ENCODE results near the gene KLRF2. TPM values are rescaled to one million over a fixed set of nuclear protein-coding genes. Genes with fewer than 3 reads are reported as not detected.

Gene KLRF2
- polyA plus RNA-seq, 3 donors = not detected

- 0% methylated on average over 3 of the region's 4 CpGs for WGBS (ENCODE audit: insufficient coverage)
- H3K27ac ChIP-seq (ENCODE audit: low read depth in 1 of 2, low read length in 2 of 2) = peak overlapping the region in 1 of 2 donors; percentile 72
- peaks cover 15 to 23% (median 16%) of the 10 kb centered on the region in 7 donors for H3K9me3 Mint-ChIP-seq
- peak overlapping the region; percentile 37 to 91 (median 64) for H3K27ac Mint-ChIP-seq
- no peak for DNase-seq
- H3K4me3 Mint-ChIP-seq = peak overlapping the region; percentile 81 to 85
- H3K4me2 ChIP-seq (replicated peaks; ENCODE audit: extremely low read depth, low read length, poor library complexity, severe bottlenecking) = peak overlapping the region; percentile 73
- intact Hi-C loops (cut with micrococcal nuclease) = loop anchor here in 1 of 2 donors (10.0 kb wide), 2 partner anchors 78 to 348 kb away; partner anchors contain the start of gene GABARAPL1
- H2AFZ ChIP-seq (ENCODE audit: insufficient read depth, low read depth, low read length, poor library complexity, severe bottlenecking) = no peak overlapping the region
- peak overlapping the region; percentile 45 for H3K9ac ChIP-seq (ENCODE audit: insufficient read depth, low read length, poor library complexity, severe bottlenecking)
- no peaks in the 10 kb centered on the region for H3K27me3 ChIP-seq (ENCODE audit: control insufficient read depth in 2 of 2, insufficient read depth in 2 of 2, low read length in 2 of 2)
- peaks cover 55% of the 10 kb centered on the region for H4K20me1 ChIP-seq (ENCODE audit: insufficient read depth, low read length)
- H3K4me3 ChIP-seq (replicated peaks in 1 of 3; ENCODE audit: low read depth in 2 of 3, low read length in 3 of 3) = peak overlapping the region; percentile 81 to 100 (median 83)
- H3K36me3 ChIP-seq (replicated peaks in 1 of 2; ENCODE audit: control insufficient read depth in 1 of 2, insufficient read depth in 2 of 2, low read length in 2 of 2) = peaks cover 0 to 18% of the 10 kb centered on the region in 2 donors
- H3K4me1 ChIP-seq (ENCODE audit: control insufficient read depth in 1 of 2, insufficient read depth in 2 of 2, low read length in 2 of 2) = peaks cover 17 to 28% of the 10 kb centered on the region in 2 donors
- peaks cover 6 to 7% of the 10 kb centered on the region in 2 donors for H3K9me3 ChIP-seq (replicated peaks in 1 of 2; ENCODE audit: control insufficient read depth in 1 of 2, insufficient read depth in 1 of 2, low read length in 2 of 2)
- H3K36me3 Mint-ChIP-seq = peaks cover 26 to 28% of the 10 kb centered on the region in 2 donors
- H3K4me1 Mint-ChIP-seq = peaks cover 40% of the 10 kb centered on the region
- TF ChIP-seq CTCF (IDR thresholded peaks at IDR 0.05) = no peak
- no peaks in the 10 kb centered on the region for H3K27me3 Mint-ChIP-seq (ENCODE audit: low read depth in 3 of 3)
- peaks cover 71% of the 10 kb centered on the region for H3K79me2 ChIP-seq (ENCODE audit: insufficient read depth, low read length)
These were observed 14.4 kb upstream of the KLRF2 start for GRCh38 chr12:9866860-9867269.

GRCh38 chr12:9867531-9867930 lies 13.8 kb upstream of the KLRF2 start:
- Histone ChIP-seq H3K4me2 (replicated peaks; ENCODE audit: extremely low read depth, low read length, poor library complexity, severe bottlenecking) (peak overlapping the region; percentile 73), H3K36me3 (replicated peaks in 1 of 2; ENCODE audit: control insufficient read depth in 1 of 2, insufficient read depth in 2 of 2, low read length in 2 of 2) (peaks cover 0 to 18% of the 10 kb centered on the region in 2 donors), H3K9me3 (replicated peaks in 1 of 2; ENCODE audit: control insufficient read depth in 1 of 2, insufficient read depth in 1 of 2, low read length in 2 of 2) (peaks cover 6 to 7% of the 10 kb centered on the region in 2 donors), H3K9ac (ENCODE audit: insufficient read depth, low read length, poor library complexity, severe bottlenecking) (peak overlapping the region; percentile 45), H4K20me1 (ENCODE audit: insufficient read depth, low read length) (peaks cover 49% of the 10 kb centered on the region), H3K79me2 (ENCODE audit: insufficient read depth, low read length) (peaks cover 66% of the 10 kb centered on the region), H3K4me3 (replicated peaks in 1 of 3; ENCODE audit: low read depth in 2 of 3, low read length in 3 of 3) (peak overlapping the region; percentile 81 to 100 (median 83)), H3K4me1 (ENCODE audit: control insufficient read depth in 1 of 2, insufficient read depth in 2 of 2, low read length in 2 of 2) (peaks cover 17 to 28% of the 10 kb centered on the region in 2 donors), H2AFZ (ENCODE audit: insufficient read depth, low read depth, low read length, poor library complexity, severe bottlenecking) (no peak overlapping the region), H3K27ac (ENCODE audit: low read depth in 1 of 2, low read length in 2 of 2) (peak overlapping the region in 1 of 2 donors; percentile 72), H3K27me3 (ENCODE audit: control insufficient read depth in 2 of 2, insufficient read depth in 2 of 2, low read length in 2 of 2) (no peaks in the 10 kb centered on the region)
- Mint-ChIP-seq H3K9me3 (peaks cover 15 to 22% (median 16%) of the 10 kb centered on the region in 7 donors), H3K4me3 (peak overlapping the region; percentile 81 to 85), H3K27ac (peak overlapping the region; percentile 20 to 91 (median 71)), H3K27me3 (ENCODE audit: low read depth in 3 of 3) (no peaks in the 10 kb centered on the region), H3K4me1 (peaks cover 39% of the 10 kb centered on the region), H3K36me3 (peaks cover 24 to 25% of the 10 kb centered on the region in 2 donors)
- WGBS (ENCODE audit: insufficient coverage) = no CpG with 5 or more reads among the region's 4 CpGs
- TF ChIP-seq CTCF (IDR thresholded peaks at IDR 0.05) = no peak
- DNase-seq = no peak
- intact Hi-C loops (cut with micrococcal nuclease) = loop anchor here in 1 of 2 donors (10.0 kb wide), 2 partner anchors 77 to 347 kb away; partner anchors contain the start of gene GABARAPL1

Measured in CD14-positive monocyte (primary cell).